Upper lobe of left lung (tissue), 6 donors: Measurements from ENCODE around the gene NUTF2. TPM values are rescaled to one million over a fixed set of nuclear protein-coding genes. Genes with fewer than 3 reads are reported as not detected.

Source experiments
- ATAC-seq, 2 donors: fragments of 200-7000 bp; cut with Tn5 transposase; one replicate each; pipeline ENCODE4 v1.9.1; 2022; ENCODE audit warnings: mild to moderate bottlenecking in 2 of 2, moderate library complexity in 2 of 2; ENCODE audit not compliant: low FRiP score in 2 of 2
- DNase-seq, 2 donors: peaks; one replicate each; pipeline ENCODE4 v3.0.0-alpha.2; 2019 to 2020
- H3K27ac ChIP-seq, 4 donors: fragments of 200-600 bp; sonication (generic); one replicate each; pipeline ENCODE4 v1.5.1; 2016 to 2019
- H3K27me3 ChIP-seq, 4 donors: fragments of 200-600 bp; sonication (generic); one replicate each; pipeline ENCODE4 v1.5.1; 2017 to 2019
- H3K36me3 ChIP-seq, 4 donors: fragments of 200-600 bp; sonication (generic); one replicate each; pipeline ENCODE4 v1.5.1; 2016 to 2019
- H3K4me1 ChIP-seq, 4 donors: fragments of 200-600 bp; sonication (generic); one replicate each; pipeline ENCODE4 v1.5.1; 2018 to 2019
- H3K4me3 ChIP-seq, 4 donors: fragments of 200-600 bp; sonication (generic); one replicate each; pipeline ENCODE4 v1.5.1; 2017 to 2019; ENCODE audit warnings: mild to moderate bottlenecking in 2 of 4, moderate library complexity in 1 of 4
- H3K9me3 ChIP-seq, 4 donors: fragments of 200-600 bp; sonication (generic); one replicate each; pipeline ENCODE4 v1.5.1; 2018 to 2019
- EP300 ChIP-seq, 4 donors: sonication (generic); formaldehyde crosslinking; IDR thresholded peaks; one replicate each; pipeline ENCODE4 v1.5.1; 2017; ENCODE audit warnings: antibody characterized with exemption in 4 of 4, control low read depth in 2 of 4
- POLR2A ChIP-seq, 4 donors: fragments of 450-650 bp; IDR thresholded peaks; one replicate each; pipeline ENCODE4 v1.5.1; 2016 to 2017; ENCODE audit warnings: antibody characterized with exemption in 4 of 4, mild to moderate bottlenecking in 2 of 4
- POLR2AphosphoS5 ChIP-seq, 2 donors: sonication (generic); formaldehyde crosslinking; IDR thresholded peaks; one replicate each; pipeline ENCODE4 v1.5.1; 2017; ENCODE audit warnings: antibody characterized with exemption in 2 of 2
- WGBS, 2 donors: methylation state at CpG; one replicate each; pipeline ENCODE4 v1.1.5; 2017 to 2018; 5-methylcytosine and 5-hydroxymethylcytosine counted together
- total RNA-seq, 6 donors: library from RNA; depleted of rRNA in 4 of 6; stranded (reverse); fragments of >200 nt in 4 of 6; gene quantifications; one replicate each; pipeline versions ENCODE4 v1.1.0 to v1.2.1, GENCODE V29; 2016 to 2021
- TF ChIP-seq, protein P1 (sequence below), 6 experiments: fragments of 450-650 bp in 4 of 6; fragments of 200-600 bp in 2 of 6; sonication (generic) in 2 of 6; IDR thresholded peaks; one replicate each; pipeline ENCODE4 v1.5.1; 2016 to 2019; ENCODE audit warnings: antibody characterized with exemption in 6 of 6
- donor health status: DM: no; HTN: no; CAD: no; lungs with moderate emphysema.
- donor health status: DM: no; HTN: yes; CAD: no; lungs with severe emphysema.

Gene NUTF2
- total RNA-seq, 6 donors from 2014 or later: 50.2 to 203 (median 78.3) TPM

DNA sequence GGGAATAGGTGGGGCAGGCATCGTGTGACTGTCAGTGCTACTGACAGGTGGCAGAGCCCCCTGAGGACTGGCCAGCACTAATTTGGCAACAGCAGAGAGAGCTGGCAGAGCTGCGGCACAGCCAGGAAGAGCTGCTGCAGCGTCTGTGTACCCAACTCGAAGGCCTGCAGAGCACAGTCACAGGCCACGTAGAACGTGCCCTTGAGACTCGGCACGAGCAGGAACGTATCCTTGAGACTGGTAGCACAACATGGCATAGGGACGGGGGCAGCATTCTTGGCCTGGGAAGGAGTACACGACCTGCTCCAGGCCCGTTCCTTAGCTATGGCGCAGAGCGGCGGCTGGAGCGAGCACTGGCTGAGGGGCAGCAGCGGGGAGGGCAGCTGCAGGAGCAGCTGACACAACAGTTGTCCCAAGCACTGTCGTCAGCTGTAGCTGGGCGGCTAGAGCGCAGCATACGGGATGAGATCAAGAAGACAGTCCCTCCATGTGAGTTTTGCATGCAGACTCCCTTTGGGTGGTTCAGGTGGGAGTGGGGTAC, 35.0 kb downstream of the NUTF2 start:
- peaks cover 0 to 24% (median 6%) of the 10 kb centered on the region in 4 donors for H3K4me1 ChIP-seq
- H3K27me3 ChIP-seq: no peaks in the 10 kb centered on the region
- no peak overlapping the region for H3K4me3 ChIP-seq
- 92 to 94% methylated on average over 12 to 21 of the region's 21 CpGs for WGBS, 2 donors
- TF ChIP-seq POLR2A (IDR thresholded peaks at IDR 0.05): no peak
- TF ChIP-seq POLR2AphosphoS5 (IDR thresholded peaks at IDR 0.05): no peak
- TF ChIP-seq, protein P1, sequence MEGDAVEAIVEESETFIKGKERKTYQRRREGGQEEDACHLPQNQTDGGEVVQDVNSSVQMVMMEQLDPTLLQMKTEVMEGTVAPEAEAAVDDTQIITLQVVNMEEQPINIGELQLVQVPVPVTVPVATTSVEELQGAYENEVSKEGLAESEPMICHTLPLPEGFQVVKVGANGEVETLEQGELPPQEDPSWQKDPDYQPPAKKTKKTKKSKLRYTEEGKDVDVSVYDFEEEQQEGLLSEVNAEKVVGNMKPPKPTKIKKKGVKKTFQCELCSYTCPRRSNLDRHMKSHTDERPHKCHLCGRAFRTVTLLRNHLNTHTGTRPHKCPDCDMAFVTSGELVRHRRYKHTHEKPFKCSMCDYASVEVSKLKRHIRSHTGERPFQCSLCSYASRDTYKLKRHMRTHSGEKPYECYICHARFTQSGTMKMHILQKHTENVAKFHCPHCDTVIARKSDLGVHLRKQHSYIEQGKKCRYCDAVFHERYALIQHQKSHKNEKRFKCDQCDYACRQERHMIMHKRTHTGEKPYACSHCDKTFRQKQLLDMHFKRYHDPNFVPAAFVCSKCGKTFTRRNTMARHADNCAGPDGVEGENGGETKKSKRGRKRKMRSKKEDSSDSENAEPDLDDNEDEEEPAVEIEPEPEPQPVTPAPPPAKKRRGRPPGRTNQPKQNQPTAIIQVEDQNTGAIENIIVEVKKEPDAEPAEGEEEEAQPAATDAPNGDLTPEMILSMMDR (IDR thresholded peaks at IDR 0.05): no peak
- no peak for TF ChIP-seq EP300 (IDR thresholded peaks at IDR 0.05)
- no peak overlapping the region for H3K27ac ChIP-seq
- H3K36me3 ChIP-seq: peaks cover 52 to 92% (median 82%) of the 10 kb centered on the region in 4 donors
- DNase-seq (no peak), ATAC-seq (no peak)
- no peaks in the 10 kb centered on the region for H3K9me3 ChIP-seq

DNA sequence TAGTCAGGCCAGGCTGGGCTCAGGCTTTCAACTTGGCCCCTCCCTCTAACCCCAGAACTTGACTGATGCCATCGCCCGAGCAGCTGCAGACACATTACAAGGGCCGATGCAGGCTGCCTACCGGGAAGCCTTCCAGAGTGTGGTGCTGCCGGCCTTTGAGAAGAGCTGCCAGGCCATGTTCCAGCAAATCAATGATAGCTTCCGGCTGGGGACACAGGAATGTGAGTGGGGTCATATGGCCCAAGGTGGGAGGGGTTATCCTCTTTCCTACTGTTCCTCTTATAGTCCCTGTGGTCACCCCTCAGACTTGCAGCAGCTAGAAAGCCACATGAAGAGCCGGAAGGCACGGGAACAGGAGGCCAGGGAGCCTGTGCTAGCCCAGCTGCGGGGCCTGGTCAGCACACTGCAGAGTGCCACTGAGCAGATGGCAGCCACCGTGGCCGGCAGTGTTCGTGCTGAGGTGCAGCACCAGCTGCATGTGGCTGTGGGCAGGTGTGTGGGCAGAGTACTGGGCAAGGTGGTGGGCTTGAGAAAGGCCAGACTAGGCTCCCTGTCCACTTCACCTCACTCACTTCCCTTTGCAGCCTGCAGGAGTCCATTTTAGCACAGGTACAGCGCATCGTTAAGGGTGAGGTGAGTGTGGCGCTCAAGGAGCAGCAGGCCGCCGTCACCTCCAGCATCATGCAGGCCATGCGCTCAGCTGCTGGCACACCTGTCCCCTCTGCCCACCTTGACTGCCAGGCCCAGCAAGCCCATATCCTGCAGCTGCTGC, 35.8 kb downstream of the NUTF2 start:
- 73 to 86% methylated on average over 17 to 18 of the region's 18 CpGs for WGBS, 2 donors
- TF ChIP-seq POLR2AphosphoS5 (IDR thresholded peaks at IDR 0.05): no peak
- TF ChIP-seq POLR2A (IDR thresholded peaks at IDR 0.05): no peak
- TF ChIP-seq, protein P1 (IDR thresholded peaks at IDR 0.05): no peak
- no peak for TF ChIP-seq EP300 (IDR thresholded peaks at IDR 0.05)
- Histone ChIP-seq H3K27ac (no peak overlapping the region), H3K27me3 (no peaks in the 10 kb centered on the region), H3K4me3 (no peak overlapping the region), H3K9me3 (no peaks in the 10 kb centered on the region), H3K4me1 (peaks cover 0 to 26% (median 8%) of the 10 kb centered on the region in 4 donors), H3K36me3 (peaks cover 49 to 85% (median 74%) of the 10 kb centered on the region in 4 donors)
- DNase-seq (no peak), ATAC-seq (no peak)

DNA sequence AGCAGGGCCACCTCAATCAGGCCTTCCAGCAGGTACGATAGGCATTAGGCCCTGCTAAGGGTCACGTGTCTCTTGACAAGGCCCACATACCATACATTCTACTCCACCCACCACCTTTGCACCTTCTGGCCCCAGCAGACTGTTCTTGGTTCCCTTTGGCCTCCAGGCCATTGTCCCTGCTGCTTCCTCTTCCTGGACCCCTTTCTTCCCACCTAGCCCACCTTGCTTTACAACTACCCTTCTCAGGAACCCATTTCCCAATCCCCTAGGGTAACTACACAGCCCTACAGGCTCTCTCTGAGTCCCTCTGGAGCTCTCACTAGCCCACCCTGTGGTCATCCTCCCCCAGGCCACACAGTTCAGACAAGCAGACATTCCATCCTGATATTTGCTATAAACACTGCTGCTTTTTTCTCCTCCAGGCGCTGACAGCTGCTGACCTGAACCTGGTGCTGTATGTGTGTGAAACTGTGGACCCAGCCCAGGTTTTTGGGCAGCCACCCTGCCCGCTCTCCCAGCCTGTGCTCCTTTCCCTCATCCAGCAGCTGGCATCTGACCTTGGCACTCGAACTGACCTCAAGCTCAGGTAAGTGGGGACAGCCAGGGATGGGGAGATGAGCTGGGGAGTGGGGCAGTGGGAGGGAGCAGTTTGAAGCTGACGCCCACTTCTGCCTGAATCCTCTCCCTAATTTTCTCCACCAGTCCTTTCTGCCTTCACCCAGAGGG, 36.6 kb downstream of the NUTF2 start:
- no peaks in the 10 kb centered on the region for H3K9me3 ChIP-seq
- DNase-seq: no peak
- H3K4me3 ChIP-seq: no peak overlapping the region
- H3K27me3 ChIP-seq: no peaks in the 10 kb centered on the region
- WGBS, 2 donors: 81 to 87% methylated on average over 5 to 6 of the region's 6 CpGs
- no peak for ATAC-seq
- no peak for TF ChIP-seq EP300 (IDR thresholded peaks at IDR 0.05)
- TF ChIP-seq, protein P1 (IDR thresholded peaks at IDR 0.05): peak in 1 of 6 experiments; percentile 90
- peaks cover 42 to 78% (median 66%) of the 10 kb centered on the region in 4 donors for H3K36me3 ChIP-seq
- H3K4me1 ChIP-seq: peaks cover 0 to 26% (median 8%) of the 10 kb centered on the region in 4 donors
- H3K27ac ChIP-seq: peak overlapping the region in 1 of 4 donors; percentile 18

DNA sequence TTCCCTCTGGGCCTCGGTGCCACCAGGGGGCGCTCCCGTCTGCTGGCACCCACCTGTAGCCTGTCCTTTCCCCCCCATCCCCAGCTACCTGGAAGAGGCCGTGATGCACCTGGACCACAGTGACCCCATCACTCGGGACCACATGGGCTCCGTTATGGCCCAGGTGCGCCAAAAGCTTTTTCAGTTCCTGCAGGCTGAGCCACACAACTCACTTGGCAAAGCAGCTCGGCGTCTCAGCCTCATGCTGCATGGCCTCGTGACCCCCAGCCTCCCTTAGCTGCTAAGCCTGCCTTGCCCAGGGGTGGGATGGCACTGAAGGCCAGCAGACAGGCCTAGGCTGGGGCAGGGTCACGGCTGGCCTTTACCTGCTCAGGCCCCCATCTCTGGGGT, 37.1 kb downstream of the NUTF2 start:
- TF ChIP-seq, protein P1 (IDR thresholded peaks at IDR 0.05): peak in 5 of 6 experiments; percentile 78 to 87 (median 82)
- no peak for TF ChIP-seq POLR2AphosphoS5 (IDR thresholded peaks at IDR 0.05)
- Histone ChIP-seq H3K4me1 (peaks cover 0 to 26% (median 8%) of the 10 kb centered on the region in 4 donors), H3K27me3 (no peaks in the 10 kb centered on the region), H3K27ac (peak overlapping the region in 3 of 4 donors; percentile 9 to 27 (median 18)), H3K4me3 (no peak overlapping the region), H3K9me3 (no peaks in the 10 kb centered on the region), H3K36me3 (peaks cover 37 to 72% (median 61%) of the 10 kb centered on the region in 4 donors)
- DNase-seq (peak; percentile 70 to 93), ATAC-seq (peak; percentile 75 to 78)
- WGBS, 2 donors: 53 to 55% methylated on average over 7 to 11 of the region's 11 CpGs
